HG02884 (cell line): ENCODE results near the gene CD180.

Experiments used
- ATAC-seq: cut with Tn5 transposase; IDR thresholded peaks from one replicate; pipeline ENCODE4 v1.9.1; 2021; ENCODE audit warnings: mild to moderate bottlenecking, moderate library complexity; ENCODE audit not compliant: unreplicated experiment

Gene CD180

GRCh38 chr5:67196537-67197059, at the start of gene CD180:
CD180 (minus strand) TSS chr5:67196799; CDS start chr5:67196641, 158 bp downstream.
- ATAC-seq = peak; percentile 28

GRCh38 chr5:67246108-67246507, 49.5 kb upstream of the CD180 start:
- ATAC-seq = no peak

- ATAC-seq = no peak
These were observed 48.8 kb upstream of the CD180 start for GRCh38 chr5:67245259-67245846.

- ATAC-seq = no peak
These were observed 47.8 kb upstream of the CD180 start for GRCh38 chr5:67244345-67244793.

- ATAC-seq = no peak
These were observed 47.3 kb upstream of the CD180 start for GRCh38 chr5:67243944-67244343.

GRCh38 chr5:67243349-67243748, 46.8 kb upstream of the CD180 start:
- ATAC-seq = no peak

GRCh38 chr5:67241326-67241725, 44.7 kb upstream of the CD180 start:
- no peak for ATAC-seq

GRCh38 chr5:67240846-67241245, 44.2 kb upstream of the CD180 start:
- ATAC-seq = no peak

- no peak for ATAC-seq
These were observed 43.5 kb upstream of the CD180 start for GRCh38 chr5:67240065-67240464.

- ATAC-seq = no peak
These were observed 41.6 kb upstream of the CD180 start for GRCh38 chr5:67238191-67238590.

- no peak for ATAC-seq
These were observed 39.0 kb upstream of the CD180 start for GRCh38 chr5:67235399-67236110.

- no peak for ATAC-seq
These were observed 38.1 kb upstream of the CD180 start for GRCh38 chr5:67234671-67235176.

- ATAC-seq = no peak
These were observed 36.5 kb upstream of the CD180 start for GRCh38 chr5:67233075-67233474.

- ATAC-seq = no peak
These were observed 26.6 kb upstream of the CD180 start for GRCh38 chr5:67223211-67223610.

- ATAC-seq = peak; percentile 27
These were observed 25.8 kb upstream of the CD180 start for GRCh38 chr5:67222243-67223025.

- peak; percentile 84 for ATAC-seq
These were observed 25.1 kb upstream of the CD180 start for GRCh38 chr5:67221487-67222242.

GRCh38 chr5:67216564-67216963, 20.0 kb upstream of the CD180 start:
- no peak for ATAC-seq

- peak; percentile 99 for ATAC-seq
These were observed 19.2 kb upstream of the CD180 start for GRCh38 chr5:67215519-67216471.

GRCh38 chr5:67214707-67215447, 18.3 kb upstream of the CD180 start:
- no peak for ATAC-seq
